M059J (cell line): ENCODE results near the gene CLSTN3. TPM values are rescaled to one million over a fixed set of nuclear protein-coding genes. Genes with fewer than 3 reads are reported as not detected.

Source experiments
- DNase-seq: peaks from one replicate; pipeline ENCODE4 v3.0.0-alpha.2; 2012; ENCODE audit warnings: low read depth
- total RNA-seq: library from RNA; depleted of rRNA; stranded (reverse); fragments of >200 nt; shearing (Covaris generic); gene quantifications from 2 replicates; pipeline ENCODE4 v1.2.3, GENCODE V29; 2014

CLSTN3 gene
- total RNA-seq, 1 experiment from 2014 or later: 29.7 TPM

GRCh38 chr12:7125632-7126227, 4.4 kb upstream of the CLSTN3 start:
- DNase-seq: no peak

GRCh38 chr12:7127916-7128626, 2.1 kb upstream of the CLSTN3 start:
- DNase-seq: no peak

DNA sequence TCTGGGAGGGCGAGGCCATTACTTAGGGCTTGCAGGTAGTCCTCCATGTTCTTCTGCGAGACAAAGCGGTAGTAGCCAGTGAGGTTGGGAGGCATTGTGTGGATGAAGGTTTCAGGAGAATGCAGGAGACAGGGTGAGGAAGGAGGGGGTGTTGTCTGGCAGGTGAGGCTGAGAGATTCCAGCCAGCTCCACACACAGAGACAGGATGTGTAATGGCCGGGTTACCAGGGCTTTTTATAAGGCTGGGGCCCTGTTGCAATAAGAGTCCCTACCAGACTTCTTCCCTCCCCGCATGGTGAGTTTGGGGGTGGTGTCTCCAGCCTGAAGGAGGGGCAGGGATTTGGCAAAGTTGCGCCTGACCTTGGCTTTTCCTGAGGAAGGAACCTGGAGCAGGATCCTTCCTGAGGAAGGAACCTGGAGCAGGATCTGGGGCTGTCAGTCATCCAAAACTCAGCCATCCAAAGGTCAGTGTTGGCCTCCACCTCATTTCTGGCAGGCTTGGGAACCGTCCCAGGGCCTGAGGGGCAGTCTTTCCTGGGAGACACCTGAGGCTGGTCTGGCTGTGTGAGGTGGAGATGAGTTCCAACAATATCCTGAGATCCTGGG, 1.4 kb upstream of the CLSTN3 start, which contains the start of gene RBP5:
TSS of gene RBP5 (minus strand) at position 209 of the 606 bp plus-strand sequence. CDS start at position 95, 114 bp downstream.
- peak; percentile 15 for DNase-seq

GRCh38 chr12:7129287-7129871, 792 bp upstream of the CLSTN3 start:
- DNase-seq: peak; percentile 5

GRCh38 chr12:7130701-7131501, 730 bp downstream of the CLSTN3 start:
- DNase-seq: peak; percentile 44

DNA sequence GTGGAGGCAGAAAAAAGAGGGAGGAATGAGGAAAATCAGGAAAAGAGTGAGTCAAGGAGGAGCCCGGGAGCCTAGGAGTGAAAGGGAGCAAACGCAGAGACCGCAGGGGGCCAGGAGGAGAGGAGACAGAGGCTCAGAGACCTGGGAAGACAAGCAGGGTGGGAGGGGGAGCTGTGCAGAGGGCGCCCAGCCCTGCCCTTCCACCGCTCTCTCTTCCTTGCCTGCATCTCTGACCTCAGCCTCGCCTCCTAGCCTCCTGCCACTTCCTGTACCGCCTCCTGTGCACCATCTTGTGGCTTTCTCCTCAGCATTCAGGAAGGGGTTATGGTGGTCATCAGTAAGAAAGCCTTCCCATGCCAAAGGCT, 1.3 kb downstream of the CLSTN3 start:
- no peak for DNase-seq

DNA sequence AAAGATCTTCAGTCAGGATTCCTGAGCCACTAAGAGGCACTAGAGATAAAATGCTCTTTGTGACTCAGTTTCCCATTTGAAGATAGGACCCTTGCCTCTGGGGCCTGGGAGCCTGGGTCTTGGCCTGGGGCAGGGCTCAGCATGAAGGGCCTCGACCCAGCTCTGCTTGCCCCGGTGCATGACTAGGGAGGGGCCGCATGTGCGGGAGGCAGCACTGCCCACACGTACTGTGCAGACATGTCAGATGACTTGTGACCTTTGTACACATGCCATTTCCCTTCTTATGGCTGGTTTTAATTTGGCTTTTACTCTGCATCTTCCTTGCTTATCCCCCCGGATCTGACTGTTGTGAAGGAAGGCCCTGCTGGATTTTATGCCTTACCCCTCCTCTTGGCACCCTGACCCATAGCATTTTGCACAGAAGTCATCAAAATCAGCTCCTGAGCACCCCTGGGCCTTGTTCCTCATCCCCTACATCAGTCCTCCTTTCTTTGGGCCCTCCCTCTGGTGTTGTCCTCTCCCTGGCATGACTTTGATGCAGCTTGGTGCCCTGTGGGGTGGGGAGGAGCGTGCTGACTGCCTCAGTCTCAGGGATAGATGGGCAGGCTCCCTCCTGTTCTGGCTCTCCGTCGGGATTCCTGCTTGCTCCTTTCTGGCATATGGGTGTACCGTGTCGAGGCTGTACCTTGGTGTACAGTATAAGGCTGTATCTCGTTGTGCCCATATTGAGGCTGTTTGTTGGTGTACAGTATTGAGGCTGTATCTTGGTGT, 4.4 kb downstream of the CLSTN3 start:
- DNase-seq: no peak

DNA sequence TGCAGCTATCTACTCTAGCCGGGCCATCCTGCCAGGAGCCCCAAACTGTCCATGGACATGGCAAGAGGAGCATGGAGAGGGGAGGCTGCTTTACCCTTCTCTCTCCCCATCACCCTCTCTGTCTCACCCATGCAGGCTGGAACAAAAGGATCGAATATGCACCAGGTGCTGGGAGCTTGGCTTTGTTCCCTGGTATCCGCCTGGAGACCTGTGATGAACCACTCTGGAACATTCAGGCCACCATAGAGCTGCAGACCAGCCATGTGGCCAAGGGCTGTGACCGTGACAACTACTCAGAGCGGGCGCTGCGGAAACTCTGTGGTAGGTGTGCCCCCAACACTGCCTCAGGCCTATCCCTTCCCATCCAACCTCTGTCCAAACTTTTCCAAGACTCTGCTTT, 5.9 kb downstream of the CLSTN3 start:
- no peak for DNase-seq

GRCh38 chr12:7136676-7137075, 6.5 kb downstream of the CLSTN3 start:
- no peak for DNase-seq

- no peak for DNase-seq
Observed at GRCh38 chr12:7137908-7138307, 7.7 kb downstream of the CLSTN3 start.

GRCh38 chr12:7139200-7139599, 9.0 kb downstream of the CLSTN3 start:
- no peak for DNase-seq

DNA sequence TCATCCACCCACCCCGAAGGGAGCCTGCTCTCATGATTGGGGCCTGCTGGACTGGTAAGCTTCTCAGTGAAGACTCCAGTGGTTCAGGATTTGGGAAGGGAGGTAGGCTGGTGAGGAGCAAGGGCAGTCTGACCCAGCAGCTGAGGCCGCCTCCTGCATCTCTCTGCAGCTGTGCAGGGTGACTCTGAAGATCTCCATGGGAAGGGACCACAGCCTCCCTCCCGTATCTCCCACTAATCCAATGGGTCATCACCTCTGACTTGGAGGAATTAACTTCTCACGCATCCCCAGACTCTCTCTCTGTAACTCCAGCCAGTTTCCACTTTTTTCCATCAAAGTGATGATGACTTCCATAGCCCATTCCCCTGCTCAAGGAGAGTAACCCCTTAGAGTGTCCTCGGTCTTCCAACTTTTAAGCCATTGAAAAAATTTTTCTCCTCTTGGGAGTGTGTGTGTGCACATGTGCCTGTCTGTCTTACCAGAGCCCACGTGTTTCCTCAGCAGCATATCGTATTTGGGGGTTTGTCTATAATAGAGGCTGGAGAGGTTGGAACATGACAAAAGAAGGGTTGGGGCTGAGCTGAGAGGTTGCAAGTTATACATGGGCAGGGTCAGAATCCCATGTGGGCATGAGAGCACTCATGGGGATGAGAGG, 11.3 kb downstream of the CLSTN3 start:
- no peak for DNase-seq

- peak; percentile 42 for DNase-seq
Observed at GRCh38 chr12:7142056-7142644, 12.0 kb downstream of the CLSTN3 start.

DNA sequence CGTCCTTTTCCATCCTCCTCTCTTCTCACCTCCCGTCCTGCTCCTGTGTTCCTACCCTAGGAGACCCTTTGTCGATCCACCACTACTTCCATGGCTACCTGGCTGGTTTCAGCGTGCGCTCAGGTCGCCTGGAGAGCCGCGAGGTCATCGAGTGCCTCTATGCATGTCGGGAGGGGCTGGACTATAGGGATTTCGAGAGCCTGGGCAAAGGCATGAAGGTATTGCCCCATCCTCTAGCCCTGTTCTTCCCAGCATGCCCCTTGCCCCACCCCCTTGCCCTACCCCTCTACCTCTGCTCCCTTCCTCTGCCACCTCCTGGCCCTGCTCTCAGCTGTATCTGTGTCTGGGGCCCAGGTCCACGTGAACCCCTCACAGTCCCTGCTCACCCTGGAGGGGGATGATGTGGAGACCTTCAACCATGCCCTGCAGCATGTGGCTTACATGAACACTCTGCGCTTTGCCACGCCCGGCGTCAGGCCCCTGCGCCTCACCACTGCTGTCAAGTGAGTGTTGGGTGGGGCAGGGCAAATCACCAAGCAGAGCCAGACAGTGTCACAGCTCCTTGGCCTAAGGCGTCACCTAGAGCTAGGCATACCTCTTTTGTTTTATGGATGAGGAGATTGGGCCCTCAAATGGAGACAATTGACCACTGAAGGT, 12.8 kb downstream of the CLSTN3 start:
- DNase-seq: no peak

- DNase-seq: no peak
Observed at GRCh38 chr12:7143564-7143963, 13.4 kb downstream of the CLSTN3 start.

GRCh38 chr12:7144414-7145120, 14.4 kb downstream of the CLSTN3 start:
- peak; percentile 32 for DNase-seq

GRCh38 chr12:7145671-7146070, 15.5 kb downstream of the CLSTN3 start:
- no peak for DNase-seq

- DNase-seq: no peak
Observed at GRCh38 chr12:7146228-7146627, 16.1 kb downstream of the CLSTN3 start.

GRCh38 chr12:7146906-7147305, 16.7 kb downstream of the CLSTN3 start:
- DNase-seq: no peak
